GM06990 (cell line): ENCODE measurements around the gene LENG9.

Experiments used
- DNase-seq: peaks from one replicate; pipeline ENCODE4 v3.0.0-alpha.2; 2011; ENCODE audit not compliant: insufficient read length; ENCODE audit errors: extremely low read depth
- H3K27me3 ChIP-seq: replicated peaks from 2 replicates; pipeline ENCODE4 v1.6.0; 2011; ENCODE audit warnings: low read length; ENCODE audit not compliant: control insufficient read depth, insufficient read depth
- H3K36me3 ChIP-seq: 2 replicates; pipeline ENCODE4 v1.5.1; 2011; ENCODE audit warnings: low read length; ENCODE audit not compliant: control insufficient read depth, insufficient read depth
- H3K4me3 ChIP-seq: replicated peaks from 2 replicates; pipeline ENCODE4 v1.5.1; 2011; ENCODE audit warnings: low read depth, mild to moderate bottlenecking, control low read depth, low read length
- CTCF ChIP-seq: IDR thresholded peaks from 2 replicates; pipeline ENCODE4 v1.5.1; 2011; ENCODE audit warnings: low read length, control low read depth, mild to moderate bottlenecking, inconsistent platforms; ENCODE audit not compliant: insufficient read depth, poor library complexity, severe bottlenecking

Gene LENG9

GRCh38 chr19:54456423-54457373 lies 6.9 kb downstream of the LENG9 start:
- DNase-seq: no peak
- no peaks in the 10 kb centered on the region for H3K27me3 ChIP-seq
- H3K4me3 ChIP-seq: no peak overlapping the region
- H3K36me3 ChIP-seq: peaks cover 82% of the 10 kb centered on the region
- TF ChIP-seq CTCF: no peak

GRCh38 chr19:54455786-54456422 lies 7.7 kb downstream of the LENG9 start:
- TF ChIP-seq CTCF: no peak
- DNase-seq: no peak
- Histone ChIP-seq H3K4me3 (no peak overlapping the region), H3K36me3 (peaks cover 84% of the 10 kb centered on the region), H3K27me3 (no peaks in the 10 kb centered on the region)

GRCh38 chr19:54454781-54455675 lies 8.6 kb downstream of the LENG9 start:
- Histone ChIP-seq H3K36me3 (peaks cover 77% of the 10 kb centered on the region), H3K27me3 (no peaks in the 10 kb centered on the region), H3K4me3 (no peak overlapping the region)
- TF ChIP-seq CTCF: no peak
- DNase-seq: no peak

- no peak overlapping the region for H3K4me3 ChIP-seq
- DNase-seq: no peak
- H3K36me3 ChIP-seq: peaks cover 72% of the 10 kb centered on the region
- no peaks in the 10 kb centered on the region for H3K27me3 ChIP-seq
- no peak for TF ChIP-seq CTCF
Measured at GRCh38 chr19:54453921-54454780, 9.4 kb downstream of the LENG9 start.

GRCh38 chr19:54452626-54453025 lies 11.0 kb downstream of the LENG9 start:
- no peak overlapping the region for H3K4me3 ChIP-seq
- no peak for DNase-seq
- no peaks in the 10 kb centered on the region for H3K27me3 ChIP-seq
- TF ChIP-seq CTCF: no peak
- H3K36me3 ChIP-seq: peaks cover 57% of the 10 kb centered on the region
